GM12878 (cell line): ENCODE data around the gene MSL1. TPM values are rescaled to one million over a fixed set of nuclear protein-coding genes. Genes with fewer than 3 reads are reported as not detected.

Source experiments
- ATAC-seq: fragments of 200-7000 bp; cut with Tn5 transposase; 3 replicates; pipeline ENCODE4 v1.9.1; 2020; ENCODE audit warnings: mild to moderate bottlenecking, moderate library complexity
- BruUV-seq: library from RNA; stranded (reverse); fragments of 400-500 nt; replicated peaks from 2 replicates; lab custom pipeline; 2021; lab: Mats Ljungman, UMichigan
- CTCF ChIA-PET: fragments of 300-600 bp; sonication (Branson Sonifier 250); formaldehyde crosslinking; extraction: SDS; loops from one replicate; lab custom pipeline; 2021; ENCODE audit warnings: inconsistent platforms; lab: Yijun Ruan, JAX
- POLR2A ChIA-PET: fragments of 350-600 bp; formaldehyde crosslinking; extraction: SDS; loops from one replicate; lab custom pipeline; 2021; ENCODE audit warnings: inconsistent platforms; lab: Charles Lee
- RAD21 ChIA-PET: fragments of 300-600 bp; sonication (Branson Sonifier 250); formaldehyde crosslinking; loops from one replicate; lab custom pipeline; 2023; ENCODE audit warnings: antibody characterized with exemption; ENCODE audit not compliant: unreplicated experiment; lab: Charles Lee
- SMC1A ChIA-PET: fragments of 300-600 bp; sonication (Branson Sonifier 250); formaldehyde crosslinking; loops from one replicate; lab custom pipeline; 2023; ENCODE audit not compliant: unreplicated experiment, uncharacterized antibody; lab: Charles Lee
- DNase-seq: peaks from one replicate; pipeline ENCODE4 v3.0.0-alpha.2; 2011; ENCODE audit warnings: low read depth, low spot score
- FAIRE-seq: peaks from 3 replicates; lab custom pipeline; 2011; peaks lifted over from hg19 to GRCh38; lab: Jason Lieb, UNC
- H2AFZ ChIP-seq: 2 replicates; pipeline ENCODE4 v1.6.0; 2011; ENCODE audit warnings: low read depth, low read length, control low read depth; ENCODE audit not compliant: control insufficient read depth
- H3K27ac ChIP-seq: 2 replicates; pipeline ENCODE4 v1.5.1; 2011; ENCODE audit warnings: control low read depth; ENCODE audit not compliant: control insufficient read depth, insufficient read depth
- H3K27me3 ChIP-seq, 2 experiments: replicated peaks in 1 of 2; 2 replicates each; pipeline versions ENCODE4 v1.6.0 to v1.6.1; 2011; ENCODE audit warnings: low read length in 1 of 2; ENCODE audit not compliant: control insufficient read depth in 2 of 2, insufficient read depth in 2 of 2
- H3K36me3 ChIP-seq, 2 experiments: 2 replicates each; pipeline ENCODE4 v1.5.1; 2011; ENCODE audit warnings: low read length in 1 of 2; ENCODE audit not compliant: control insufficient read depth in 2 of 2, insufficient read depth in 2 of 2
- H3K4me1 ChIP-seq: 2 replicates; pipeline ENCODE4 v1.6.1; 2011; ENCODE audit warnings: mild to moderate bottlenecking, low read length, moderate library complexity, mixed read lengths; ENCODE audit not compliant: control insufficient read depth, insufficient read depth
- H3K4me2 ChIP-seq: 2 replicates; pipeline ENCODE4 v1.6.0; 2011; ENCODE audit warnings: control low read depth; ENCODE audit not compliant: control insufficient read depth, insufficient read depth
- H3K4me3 ChIP-seq: fragments of 200-600 bp; sonication (generic); 2 replicates; pipeline ENCODE4 v1.5.1; 2016
- H3K79me2 ChIP-seq: 2 replicates; pipeline ENCODE4 v1.6.0; 2011; ENCODE audit warnings: low read length; ENCODE audit not compliant: control insufficient read depth, insufficient read depth
- H3K9ac ChIP-seq: 2 replicates; pipeline ENCODE4 v1.8.0; 2011; ENCODE audit warnings: low read length, control low read depth, mixed read lengths; ENCODE audit not compliant: control insufficient read depth, insufficient read depth
- H3K9me3 ChIP-seq: replicated peaks from 3 replicates; pipeline ENCODE4 v1.5.1; 2011; ENCODE audit warnings: mild to moderate bottlenecking, low read length; ENCODE audit not compliant: control insufficient read depth, insufficient read depth
- H4K20me1 ChIP-seq: 2 replicates; pipeline ENCODE4 v1.6.0; 2011; ENCODE audit not compliant: control insufficient read depth, insufficient read depth
- ATF7 ChIP-seq: fragments of 450-650 bp; IDR thresholded peaks from 2 replicates; pipeline ENCODE4 v1.6.1; 2016; ENCODE audit warnings: low read depth, mild to moderate bottlenecking
- BCL11A ChIP-seq: IDR thresholded peaks from 2 replicates; pipeline ENCODE4 v1.6.1; 2011; ENCODE audit warnings: low read depth, low read length
- BRCA1 ChIP-seq: IDR thresholded peaks from 2 replicates; pipeline ENCODE4 v1.6.1; 2011; ENCODE audit warnings: low read depth, low read length, improper control_type of control experiment
- HCFC1 ChIP-seq: fragments of 150-350 bp; IDR thresholded peaks from 2 replicates; pipeline ENCODE4 v1.6.1; 2014; ENCODE audit warnings: low read length
- HSF1 ChIP-seq: fragments of 150-350 bp; IDR thresholded peaks from 2 replicates; pipeline ENCODE4 v1.6.1; 2014; ENCODE audit warnings: mild to moderate bottlenecking, low read depth, low read length
- IKZF2 ChIP-seq, 2 experiments: fragments of 450-650 bp; IDR thresholded peaks; 2 replicates each; pipeline ENCODE4 v1.6.1; 2017; ENCODE audit warnings: mild to moderate bottlenecking in 2 of 2, moderate library complexity in 2 of 2
- MYB ChIP-seq: fragments of 150-350 bp; IDR thresholded peaks from 2 replicates; pipeline ENCODE4 v1.6.1; 2014; ENCODE audit warnings: mild to moderate bottlenecking, low read depth, low read length, borderline replicate concordance
- PAX5 ChIP-seq: IDR thresholded peaks from 2 replicates; pipeline ENCODE4 v1.6.1; 2011; ENCODE audit warnings: low read depth, low read length, borderline replicate concordance
- PAX8 ChIP-seq: fragments of 450-650 bp; IDR thresholded peaks from 2 replicates; pipeline ENCODE4 v1.6.1; 2017; ENCODE audit warnings: mild to moderate bottlenecking, moderate library complexity
- PRDM15 ChIP-seq: fragments of 450-650 bp; formaldehyde crosslinking; IDR thresholded peaks from 2 replicates; pipeline ENCODE4 v1.4.0; 2020; ENCODE audit warnings: mild to moderate bottlenecking, moderate library complexity
- SRF ChIP-seq, 2 experiments: IDR thresholded peaks; 2 replicates each; pipeline ENCODE4 v1.6.1; 2011; ENCODE audit warnings: low read depth in 2 of 2, low read length in 2 of 2, mild to moderate bottlenecking in 1 of 2, moderate library complexity in 1 of 2
- TBL1XR1 ChIP-seq: IDR thresholded peaks from 2 replicates; pipeline ENCODE4 v1.6.1; 2012; ENCODE audit warnings: low read depth, low read length, improper control_type of control experiment
- WRNIP1 ChIP-seq: IDR thresholded peaks from 2 replicates; pipeline ENCODE4 v1.6.1; 2011; ENCODE audit warnings: low read depth, low read length, improper control_type of control experiment, borderline replicate concordance
- YY1 ChIP-seq: IDR thresholded peaks from 2 replicates; pipeline ENCODE4 v1.6.1; 2011; ENCODE audit warnings: low read depth, mild to moderate bottlenecking, low read length
- ZBTB4 ChIP-seq: fragments of 450-650 bp; formaldehyde crosslinking; IDR thresholded peaks from 2 replicates; pipeline ENCODE4 v1.4.0; 2022; ENCODE audit warnings: mild to moderate bottlenecking, moderate library complexity
- WGBS: methylation state at CpG from one replicate; pipeline ENCODE4 v1.1.6; 2016; ENCODE audit warnings: low lambda C conversion rate; ENCODE audit not compliant: insufficient replicate concordance, insufficient coverage; ENCODE audit errors: missing lambda C conversion rate; 5-methylcytosine and 5-hydroxymethylcytosine counted together
- in situ Hi-C: fragments of 300-500 bp; cut with MboI; formaldehyde crosslinking; loops from 9 replicates; pipeline ENCODE4 v1.14.3; 2018; ENCODE audit warnings: mixed read lengths
- intact Hi-C: fragments of 100-400 bp; cut with micrococcal nuclease; formaldehyde crosslinking; loops from one replicate; pipeline ENCODE4 v1.14.2; 2022; ENCODE audit not compliant: unreplicated experiment
- polyA plus RNA-seq, 11 experiments: library from polyadenylated mRNA; depleted of rRNA in 4 of 11; unstranded in 6 of 11; stranded (reverse) in 5 of 11; fragments of >200 nt; fragmentation: Nextera tagmentation in 4 of 11; fragmentation: Illumina TruSeq in 1 of 11; extraction: Ambion mirVana in 4 of 11; extraction: Trizol in 1 of 11; gene quantifications; 1 replicate in 1 of 11; 2 replicates in 10 of 11; pipeline versions ENCODE4 v1.2.1 to v1.2.3, GENCODE V29; 2011 to 2016; ENCODE audit warnings: inconsistent platforms in 2 of 11, missing spikeins in 2 of 11, low read depth in 1 of 11
- total RNA-seq, 4 experiments: library from RNA; depleted of rRNA in 3 of 4; stranded (reverse); fragments of >200 nt in 3 of 4; fragmentation: Illumina TruSeq in 1 of 4; extraction: Trizol in 1 of 4; gene quantifications; 2 replicates each; pipeline versions ENCODE4 v1.2.1 to v1.2.3, GENCODE V29; 2013 to 2021

The MSL1 gene
- total and polyA plus RNA-seq, 10 of the 15 experiments (the other 5 are each of a cell fraction or from before 2014, with no cell fraction given) = 6.1 to 95.2 (median 51.8) TPM

- SMC1A ChIA-PET = interaction anchor here (0.8 to 6.4 kb wide), 7 partner anchors 10 to 63 kb away, joined by 3 to 56 read pairs (median 8); partner anchors contain the start of genes MED24 and THRA
- Histone ChIP-seq H3K4me2 (no peak overlapping the region), H3K4me1 (peaks cover 4% of the 10 kb centered on the region; the same call in 1 of the 2 replicates), H3K9ac (no peak overlapping the region), H4K20me1 (no peaks in the 10 kb centered on the region), H3K27me3 (no peaks in the 10 kb centered on the region), H3K79me2 (no peaks in the 10 kb centered on the region), H3K36me3 (no peaks in the 10 kb centered on the region), H3K4me3 (no peak overlapping the region), H3K27ac (no peak overlapping the region), H2AFZ (no peak overlapping the region), H3K9me3 (no peaks in the 10 kb centered on the region)
- POLR2A ChIA-PET = interaction anchor here (1.1 kb wide), 1 partner anchor 98 kb away, joined by 3 read pairs; no protein-coding TSS in a partner anchor
- intact Hi-C loops = no loop called here
- CTCF ChIA-PET = interaction anchor here (1.1 to 4.8 kb wide), 14 partner anchors 8 to 203 kb away, joined by 3 to 142 read pairs (median 16); partner anchors contain the start of genes CSF3, MED24, NR1D1 and THRA
- RAD21 ChIA-PET = interaction anchor here (1.5 to 3.8 kb wide), 5 partner anchors 13 to 92 kb away, joined by 5 to 42 read pairs (median 8); partner anchors contain the start of genes CSF3 and THRA
- ATAC-seq (no peak), DNase-seq (no peak), FAIRE-seq (no peak)
- TF ChIP-seq PAX5 = no peak
- TF ChIP-seq WRNIP1 = no peak
- TF ChIP-seq HSF1 = no peak
- TF ChIP-seq HCFC1 = no peak
- no peak for TF ChIP-seq PRDM15 (CRISPR knock-in tag)
- TF ChIP-seq ATF7 = no peak
- TF ChIP-seq BRCA1 = no peak
- TF ChIP-seq ZBTB4 (CRISPR knock-in tag) = no peak
- no peak for TF ChIP-seq MYB
- no peak for TF ChIP-seq IKZF2 (IDR thresholded peaks at IDR 0.05)
- TF ChIP-seq BCL11A = no peak
- no peak for TF ChIP-seq PAX8
- TF ChIP-seq SRF (IDR thresholded peaks at IDR 0.05; ENCODE audit: low read depth in 2 of 2, low read length in 2 of 2) = no peak
- TF ChIP-seq YY1 = no peak
- TF ChIP-seq TBL1XR1 = no peak
- in situ Hi-C loops = no loop called here
- BruUV-seq = no TSS peak
- WGBS = 87% methylated on average over 7 of the region's 7 CpGs
Observed at GRCh38 chr17:40076591-40076990, 45.2 kb upstream of the MSL1 start.
